PC-3 (cell line): ENCODE results near the gene HSPB9.
"Not testable (repeated sequence)": the region's sequence is repeated elsewhere in the genome, so short reads cannot be mapped to it uniquely, and the experiment has no call there.

ENCODE experiments used
- CTCF ChIP-seq: fragments of 300-600 bp; sonication (generic); conservative IDR thresholded peaks from 2 replicates; pipeline ENCODE4 v1.5.1; 2017; ENCODE audit warnings: antibody characterized with exemption, low read depth, mild to moderate bottlenecking, low read length
- EZH2 ChIP-seq: fragments of 300-600 bp; sonication (generic); IDR thresholded peaks from one replicate; pipeline ENCODE4 v1.6.1; 2017; ENCODE audit warnings: antibody characterized with exemption, mild to moderate bottlenecking, low read length; ENCODE audit not compliant: unreplicated experiment
- EZH2phosphoT487 ChIP-seq: fragments of 300-600 bp; sonication (generic); IDR thresholded peaks from 2 replicates; pipeline ENCODE4 v1.6.1; 2018; ENCODE audit warnings: mild to moderate bottlenecking, antibody characterized with exemption, low read length, borderline replicate concordance

GRCh38 chr17:42143138-42143537, 20.5 kb downstream of the HSPB9 start:
- TF ChIP-seq EZH2, CTCF, EZH2phosphoT487: not testable (repeated sequence)
